ENCODE measurements around the gene MTRF1L.

- TF ChIP-seq CTCF (IDR thresholded peaks at IDR 0.05), result no peak
- no peak for TF ChIP-seq ZFX (IDR thresholded peaks at IDR 0.05; ENCODE audit: borderline replicate concordance)
Observed at GRCh38 chr6:152957796-152958195, 44.7 kb downstream of the MTRF1L start.

Data from 22Rv1 (cell line).